Right atrium auricular region (tissue), 2 donors: ENCODE data around the gene UTP11. TPM values are rescaled to one million over a fixed set of nuclear protein-coding genes. Genes with fewer than 3 reads are reported as not detected.

ENCODE experiments used
- DNase-seq: peaks from one replicate; pipeline ENCODE4 v3.0.0-alpha.2; 2019; ENCODE audit warnings: low spot score
- H3K27ac ChIP-seq, 2 donors: fragments of 200-600 bp; sonication (generic); 1 replicate in 1 of 2; 2 replicates in 1 of 2; pipeline ENCODE4 v1.5.1; 2016 to 2019
- H3K27me3 ChIP-seq, 2 donors: fragments of 200-600 bp; sonication (generic); one replicate each; pipeline versions ENCODE4 v1.5.1 to v1.6.0; 2017 to 2019
- H3K36me3 ChIP-seq: fragments of 200-600 bp; sonication (generic); one replicate; pipeline ENCODE4 v1.5.1; 2016
- H3K4me1 ChIP-seq, 2 donors: fragments of 200-600 bp; sonication (generic); one replicate each; pipeline versions ENCODE4 v1.5.1 to v1.6.0; 2017 to 2019
- H3K4me3 ChIP-seq, 2 donors: fragments of 200-600 bp; sonication (generic); 1 replicate in 1 of 2; 2 replicates in 1 of 2; pipeline ENCODE4 v1.5.1; 2017 to 2019; ENCODE audit warnings: mild to moderate bottlenecking in 1 of 2, moderate library complexity in 1 of 2
- H3K9me3 ChIP-seq, 2 donors: fragments of 200-600 bp; sonication (generic); one replicate each; pipeline ENCODE4 v1.5.1; 2019
- CTCF ChIP-seq, 2 donors: fragments of 200-600 bp; sonication (generic); IDR thresholded peaks; one replicate each; pipeline ENCODE4 v1.5.1; 2019; ENCODE audit warnings: antibody characterized with exemption in 2 of 2
- total RNA-seq, 2 donors: library from RNA; depleted of rRNA; stranded (reverse); fragments of >200 nt; gene quantifications; one replicate each; pipeline ENCODE4 v1.1.0, GENCODE V29; 2016

Gene UTP11
- total RNA-seq, 2 donors from 2014 or later, result 29.2 to 53.7 TPM

GRCh38 chr1:38063616-38064015, 51.1 kb downstream of the UTP11 start:
- TF ChIP-seq CTCF (IDR thresholded peaks at IDR 0.05), result no peak
- Histone ChIP-seq H3K27ac (no peak overlapping the region), H3K4me1 (no peaks in the 10 kb centered on the region), H3K9me3 (no peaks in the 10 kb centered on the region), H3K4me3 (no peak overlapping the region), H3K36me3 (no peaks in the 10 kb centered on the region), H3K27me3 (peaks cover 0 to 5% of the 10 kb centered on the region in 2 donors)
- DNase-seq, result no peak

- H3K4me1 ChIP-seq, result no peaks in the 10 kb centered on the region
- TF ChIP-seq CTCF (IDR thresholded peaks at IDR 0.05), result no peak
- no peak overlapping the region for H3K27ac ChIP-seq
- H3K27me3 ChIP-seq, result peaks cover 0 to 5% of the 10 kb centered on the region in 2 donors
- no peak for DNase-seq
- no peak overlapping the region for H3K4me3 ChIP-seq
- H3K36me3 ChIP-seq, result no peaks in the 10 kb centered on the region
- no peaks in the 10 kb centered on the region for H3K9me3 ChIP-seq
Measured at GRCh38 chr1:38064197-38064903, 51.8 kb downstream of the UTP11 start.

- no peak overlapping the region for H3K27ac ChIP-seq
- H3K9me3 ChIP-seq, result no peaks in the 10 kb centered on the region
- no peak overlapping the region for H3K4me3 ChIP-seq
- no peaks in the 10 kb centered on the region for H3K4me1 ChIP-seq
- TF ChIP-seq CTCF (IDR thresholded peaks at IDR 0.05), result no peak
- H3K36me3 ChIP-seq, result no peaks in the 10 kb centered on the region
- no peak for DNase-seq
- peaks cover 0 to 5% of the 10 kb centered on the region in 2 donors for H3K27me3 ChIP-seq
Measured at GRCh38 chr1:38068220-38068979, 55.9 kb downstream of the UTP11 start.

GRCh38 chr1:38068980-38069340, 56.4 kb downstream of the UTP11 start:
- H3K36me3 ChIP-seq, result no peaks in the 10 kb centered on the region
- no peaks in the 10 kb centered on the region for H3K4me1 ChIP-seq
- H3K27ac ChIP-seq, result no peak overlapping the region
- no peak overlapping the region for H3K4me3 ChIP-seq
- no peak for TF ChIP-seq CTCF (IDR thresholded peaks at IDR 0.05)
- H3K27me3 ChIP-seq, result peaks cover 0 to 5% of the 10 kb centered on the region in 2 donors
- no peak for DNase-seq
- no peaks in the 10 kb centered on the region for H3K9me3 ChIP-seq

GRCh38 chr1:38071312-38072256, 59.0 kb downstream of the UTP11 start:
- no peak for TF ChIP-seq CTCF (IDR thresholded peaks at IDR 0.05)
- peaks cover 0 to 5% of the 10 kb centered on the region in 2 donors for H3K27me3 ChIP-seq
- no peaks in the 10 kb centered on the region for H3K4me1 ChIP-seq
- DNase-seq, result no peak
- no peaks in the 10 kb centered on the region for H3K9me3 ChIP-seq
- H3K27ac ChIP-seq, result no peak overlapping the region
- no peak overlapping the region for H3K4me3 ChIP-seq
- no peaks in the 10 kb centered on the region for H3K36me3 ChIP-seq
